Measurements from ENCODE around the gene PARD3. TPM values are rescaled to one million over a fixed set of nuclear protein-coding genes. Genes with fewer than 3 reads are reported as not detected.

PARD3 gene
- total and polyA plus RNA-seq, 2 donors (not counting 3 experiments of a cell fraction or from before 2014, with no cell fraction given) = 7.3 to 24.1 TPM

DNA sequence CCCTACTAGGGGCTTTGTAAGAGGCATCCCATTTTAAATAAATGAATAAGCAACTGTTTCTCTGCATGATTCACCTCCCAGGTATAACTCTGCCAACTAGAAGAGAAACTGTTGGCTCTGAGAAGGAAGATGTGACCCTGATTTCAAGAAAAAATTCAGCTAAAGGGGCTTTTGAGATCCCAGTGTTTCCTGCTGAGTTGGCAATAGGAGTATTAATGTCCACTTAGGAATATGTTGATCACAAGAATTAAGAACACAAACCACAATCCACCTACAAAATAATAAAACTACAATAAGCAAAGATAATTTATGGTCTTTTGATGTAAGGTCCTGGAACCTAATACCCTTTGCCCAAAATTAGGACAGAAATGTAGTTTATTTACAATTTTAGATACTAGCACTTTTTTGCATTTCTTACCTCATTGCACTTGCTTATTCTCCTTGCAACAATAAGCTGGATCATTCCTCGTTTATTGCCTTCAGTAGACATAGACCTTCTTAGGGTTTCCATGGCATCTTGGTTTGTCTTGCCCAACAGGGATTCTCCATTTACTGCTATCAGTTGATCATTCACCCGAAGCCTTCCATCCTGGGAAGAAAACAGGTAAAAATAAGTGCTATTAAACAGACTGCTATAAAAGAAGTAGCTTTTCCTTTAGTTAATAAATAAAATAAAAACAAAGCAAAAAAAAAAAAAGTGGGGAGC is 456.2 kb downstream of the PARD3 start:
- FAIRE-seq = no peak
- no peaks in the 10 kb centered on the region for H3K4me1 ChIP-seq (ENCODE audit: control insufficient read depth, extremely low read depth, insufficient read depth, low read length)
- H3K9me1 ChIP-seq (replicated peaks; ENCODE audit: control insufficient read depth, extremely low read depth, insufficient read depth, low read length) = no peaks in the 10 kb centered on the region
- BruUV-seq (replicated peaks) = no TSS peak
- POLR2A ChIA-PET = no interaction called here
- intact Hi-C loops (cut with micrococcal nuclease) (no loop called here), dilution Hi-C loops (cut with MboI; ENCODE audit: extremely low pct_ligation_motif_present, low sequenced_read_pairs) (no loop called here)
- H3K27me3 ChIP-seq (ENCODE audit: control insufficient read depth in 2 of 2, insufficient read depth in 2 of 2, low read length in 2 of 2) = no peaks in the 10 kb centered on the region
- no peaks in the 10 kb centered on the region for H3K9me3 ChIP-seq (replicated peaks; ENCODE audit: control insufficient read depth, insufficient read depth, low read length)
- H3K27ac ChIP-seq (ENCODE audit: insufficient read depth, low read depth, low read length) = no peak overlapping the region
- H3K4me2 ChIP-seq (ENCODE audit: insufficient read depth, low read length) = no peak overlapping the region
- peaks cover 0 to 2% of the 10 kb centered on the region in 2 experiments for H3K36me3 ChIP-seq (ENCODE audit: control insufficient read depth in 2 of 2, extremely low read depth in 1 of 2, insufficient read depth in 2 of 2, low read length in 2 of 2)
- H3K4me3 ChIP-seq (replicated peaks in 1 of 3; ENCODE audit: insufficient read depth in 1 of 3, low read depth in 1 of 3, low read length in 3 of 3) = no peak overlapping the region
- H2AFZ ChIP-seq (ENCODE audit: low read depth, low read length) = no peak overlapping the region
- H4K20me1 ChIP-seq (replicated peaks; ENCODE audit: control insufficient read depth, extremely low read depth, insufficient read depth, low read length) = no peaks in the 10 kb centered on the region
- H3K79me2 ChIP-seq (ENCODE audit: control insufficient read depth, insufficient read depth, low read length) = no peaks in the 10 kb centered on the region
- H3K9ac ChIP-seq (replicated peaks; ENCODE audit: extremely low read depth, insufficient read depth, low read length) = no peak overlapping the region
- TF ChIP-seq EZH2 (IDR thresholded peaks at IDR 0.05; ENCODE audit: borderline replicate concordance, low read depth, low read length, severe bottlenecking) (no peak), POLR2AphosphoS5 (IDR thresholded peaks at IDR 0.05; ENCODE audit: insufficient read depth, low read depth, low read length) (no peak), FOS (IDR thresholded peaks at IDR 0.05; ENCODE audit: borderline replicate concordance, insufficient read depth, low read length) (no peak), POLR2A (IDR thresholded peaks at IDR 0.05; ENCODE audit: low read depth, low read length) (no peak), GATA2 (IDR thresholded peaks at IDR 0.05; ENCODE audit: insufficient read depth, insufficient read length, low read depth, low read length) (no peak), JUN (IDR thresholded peaks at IDR 0.05; ENCODE audit: borderline replicate concordance, insufficient read depth, insufficient read length, low read depth) (no peak), MYC (IDR thresholded peaks at IDR 0.05; ENCODE audit: low read depth, low read length) (no peak)
- TF ChIP-seq, protein P1, sequence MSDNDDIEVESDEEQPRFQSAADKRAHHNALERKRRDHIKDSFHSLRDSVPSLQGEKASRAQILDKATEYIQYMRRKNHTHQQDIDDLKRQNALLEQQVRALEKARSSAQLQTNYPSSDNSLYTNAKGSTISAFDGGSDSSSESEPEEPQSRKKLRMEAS (IDR thresholded peaks at IDR 0.05; ENCODE audit: insufficient read depth, insufficient read length) = no peak
- TF ChIP-seq, protein P2, sequence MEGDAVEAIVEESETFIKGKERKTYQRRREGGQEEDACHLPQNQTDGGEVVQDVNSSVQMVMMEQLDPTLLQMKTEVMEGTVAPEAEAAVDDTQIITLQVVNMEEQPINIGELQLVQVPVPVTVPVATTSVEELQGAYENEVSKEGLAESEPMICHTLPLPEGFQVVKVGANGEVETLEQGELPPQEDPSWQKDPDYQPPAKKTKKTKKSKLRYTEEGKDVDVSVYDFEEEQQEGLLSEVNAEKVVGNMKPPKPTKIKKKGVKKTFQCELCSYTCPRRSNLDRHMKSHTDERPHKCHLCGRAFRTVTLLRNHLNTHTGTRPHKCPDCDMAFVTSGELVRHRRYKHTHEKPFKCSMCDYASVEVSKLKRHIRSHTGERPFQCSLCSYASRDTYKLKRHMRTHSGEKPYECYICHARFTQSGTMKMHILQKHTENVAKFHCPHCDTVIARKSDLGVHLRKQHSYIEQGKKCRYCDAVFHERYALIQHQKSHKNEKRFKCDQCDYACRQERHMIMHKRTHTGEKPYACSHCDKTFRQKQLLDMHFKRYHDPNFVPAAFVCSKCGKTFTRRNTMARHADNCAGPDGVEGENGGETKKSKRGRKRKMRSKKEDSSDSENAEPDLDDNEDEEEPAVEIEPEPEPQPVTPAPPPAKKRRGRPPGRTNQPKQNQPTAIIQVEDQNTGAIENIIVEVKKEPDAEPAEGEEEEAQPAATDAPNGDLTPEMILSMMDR (IDR thresholded peaks at IDR 0.05; ENCODE audit: extremely low read depth in 1 of 2, insufficient read depth in 1 of 2, low read depth in 1 of 2, low read length in 2 of 2) = no peak
- CTCF ChIA-PET = interaction anchor here (1.0 to 1.5 kb wide), 2 partner anchors 10 to 11 kb away, joined by 3 read pairs; no protein-coding TSS in a partner anchor
- DNase-seq (ENCODE audit: low read depth, low spot score) = no peak
